HG02571 (cell line): ENCODE results near the gene RPRD1A.
A peak's percentile ranks its signal among the peaks of the same experiment; 100 is the strongest.
"Not testable (repeated sequence)": the region's sequence is repeated elsewhere in the genome, so short reads cannot be mapped to it uniquely, and the experiment has no call there.

ENCODE experiments used
- ATAC-seq: cut with Tn5 transposase; IDR thresholded peaks from one replicate; pipeline ENCODE4 v1.9.1; 2021; ENCODE audit warnings: mild to moderate bottlenecking, moderate library complexity; ENCODE audit not compliant: unreplicated experiment

Gene RPRD1A

GRCh38 chr18:36078751-36079529 lies 11.6 kb upstream of the RPRD1A start:
- ATAC-seq: no peak

GRCh38 chr18:36077764-36078163 lies 10.4 kb upstream of the RPRD1A start:
- ATAC-seq: not testable (repeated sequence)

GRCh38 chr18:36075862-36076587 lies 8.7 kb upstream of the RPRD1A start:
- no peak for ATAC-seq

GRCh38 chr18:36074435-36074834 lies 7.1 kb upstream of the RPRD1A start:
- ATAC-seq: no peak

GRCh38 chr18:36073676-36074075 lies 6.3 kb upstream of the RPRD1A start:
- ATAC-seq: no peak

- not testable (repeated sequence) for ATAC-seq
Measured at GRCh38 chr18:36072406-36072805, 5.0 kb upstream of the RPRD1A start.

GRCh38 chr18:36066686-36067054 lies 689 bp downstream of the RPRD1A start:
- peak; percentile 9 for ATAC-seq

- ATAC-seq: no peak
Measured at GRCh38 chr18:36066001-36066400, 1.4 kb downstream of the RPRD1A start.

GRCh38 chr18:36064809-36065079 lies 2.6 kb downstream of the RPRD1A start:
- ATAC-seq: not testable (repeated sequence)

- no peak for ATAC-seq
Measured at GRCh38 chr18:36064027-36064808, 3.1 kb downstream of the RPRD1A start.

GRCh38 chr18:36058674-36059073 lies 8.7 kb downstream of the RPRD1A start:
- no peak for ATAC-seq

- ATAC-seq: no peak
Measured at GRCh38 chr18:36051760-36052159, 15.6 kb downstream of the RPRD1A start.

- ATAC-seq: no peak
Measured at GRCh38 chr18:36050479-36050878, 16.9 kb downstream of the RPRD1A start.

- ATAC-seq: no peak
Measured at GRCh38 chr18:36047521-36047920, 19.8 kb downstream of the RPRD1A start.

GRCh38 chr18:36046898-36047297 lies 20.5 kb downstream of the RPRD1A start:
- no peak for ATAC-seq

- ATAC-seq: no peak
Measured at GRCh38 chr18:36045241-36045991, 21.9 kb downstream of the RPRD1A start.

- no peak for ATAC-seq
Measured at GRCh38 chr18:36043153-36043552, 24.2 kb downstream of the RPRD1A start.

GRCh38 chr18:36041146-36041545 lies 26.2 kb downstream of the RPRD1A start:
- no peak for ATAC-seq

GRCh38 chr18:36038102-36038663 lies 29.2 kb downstream of the RPRD1A start:
- ATAC-seq: no peak

- ATAC-seq: no peak
Measured at GRCh38 chr18:36035253-36035652, 32.1 kb downstream of the RPRD1A start.
